ENCODE measurements around the gene CLPTM1L.

The CLPTM1L gene

DNA sequence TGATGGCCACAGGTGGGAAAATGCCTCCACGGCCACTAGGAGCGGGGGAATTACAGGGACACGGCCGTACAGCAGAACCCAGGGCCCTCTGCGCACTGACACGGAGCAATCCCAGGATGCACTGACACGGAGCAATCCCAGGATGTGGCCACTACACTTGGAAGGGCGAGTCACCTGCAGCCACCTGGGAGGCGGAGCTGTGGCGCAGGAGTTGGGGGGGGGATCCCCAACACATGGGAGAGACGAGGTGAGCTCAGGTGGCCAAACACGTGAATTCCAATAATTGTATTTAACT is 6.8 kb downstream of the CLPTM1L start:
- Histone ChIP-seq H3K9me3 (no peaks in the 10 kb centered on the region), H3K36me3 (peaks cover 72 to 95% (median 85%) of the 10 kb centered on the region in 3 donors), H3K27me3 (no peaks in the 10 kb centered on the region), H3K4me3 (no peak overlapping the region), H3K27ac (no peak overlapping the region), H3K4me1 (peaks cover 0 to 2% (median under 1%) of the 10 kb centered on the region in 4 donors)
- intact Hi-C loops (cut with DNase I; ENCODE audit: low total_unique reads) = loop anchor here (2.0 kb wide), 1 partner anchor 47 kb away; no protein-coding TSS in a partner anchor
- no peak for DNase-seq
- TF ChIP-seq, protein P1, sequence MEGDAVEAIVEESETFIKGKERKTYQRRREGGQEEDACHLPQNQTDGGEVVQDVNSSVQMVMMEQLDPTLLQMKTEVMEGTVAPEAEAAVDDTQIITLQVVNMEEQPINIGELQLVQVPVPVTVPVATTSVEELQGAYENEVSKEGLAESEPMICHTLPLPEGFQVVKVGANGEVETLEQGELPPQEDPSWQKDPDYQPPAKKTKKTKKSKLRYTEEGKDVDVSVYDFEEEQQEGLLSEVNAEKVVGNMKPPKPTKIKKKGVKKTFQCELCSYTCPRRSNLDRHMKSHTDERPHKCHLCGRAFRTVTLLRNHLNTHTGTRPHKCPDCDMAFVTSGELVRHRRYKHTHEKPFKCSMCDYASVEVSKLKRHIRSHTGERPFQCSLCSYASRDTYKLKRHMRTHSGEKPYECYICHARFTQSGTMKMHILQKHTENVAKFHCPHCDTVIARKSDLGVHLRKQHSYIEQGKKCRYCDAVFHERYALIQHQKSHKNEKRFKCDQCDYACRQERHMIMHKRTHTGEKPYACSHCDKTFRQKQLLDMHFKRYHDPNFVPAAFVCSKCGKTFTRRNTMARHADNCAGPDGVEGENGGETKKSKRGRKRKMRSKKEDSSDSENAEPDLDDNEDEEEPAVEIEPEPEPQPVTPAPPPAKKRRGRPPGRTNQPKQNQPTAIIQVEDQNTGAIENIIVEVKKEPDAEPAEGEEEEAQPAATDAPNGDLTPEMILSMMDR (IDR thresholded peaks at IDR 0.05) = no peak

DNA sequence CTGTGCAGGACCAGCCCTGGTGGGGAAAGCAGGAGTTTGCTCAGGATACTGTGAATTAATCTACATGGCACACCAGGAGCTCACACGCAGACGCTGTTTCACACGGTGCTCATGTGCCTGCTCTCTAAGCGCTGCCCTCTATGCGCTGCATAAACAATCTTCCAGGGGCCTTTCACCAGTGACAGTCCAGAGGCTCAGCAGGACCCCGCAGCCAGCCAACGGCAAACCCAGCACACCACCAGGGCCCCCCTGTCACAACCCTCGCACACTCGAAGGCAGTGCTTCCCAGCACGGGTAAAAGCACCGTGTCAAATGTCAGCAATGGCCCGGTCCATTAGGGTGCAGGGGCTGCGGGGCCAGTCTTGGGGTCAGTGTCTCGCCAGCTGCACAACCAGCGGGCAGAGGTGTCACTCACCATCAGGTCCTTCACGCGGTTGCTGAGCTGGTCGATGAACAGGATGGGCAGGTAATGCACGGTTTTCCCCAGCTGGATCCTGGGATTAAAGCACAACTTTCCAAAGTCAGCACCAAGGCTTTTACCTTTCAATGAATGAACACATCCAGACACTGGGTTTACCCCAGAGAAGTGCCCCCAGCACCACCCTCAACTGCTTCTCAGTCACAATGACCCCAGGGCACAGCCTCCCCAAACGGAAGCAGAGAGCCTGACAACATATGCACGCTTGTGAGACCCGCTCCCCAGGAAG is 7.3 kb downstream of the CLPTM1L start:
- H3K9me3 ChIP-seq = no peaks in the 10 kb centered on the region
- intact Hi-C loops (cut with DNase I; ENCODE audit: low total_unique reads) = loop anchor here (2.0 kb wide), 1 partner anchor 47 kb away; no protein-coding TSS in a partner anchor
- TF ChIP-seq, protein P1 (IDR thresholded peaks at IDR 0.05) = no peak
- no peak overlapping the region for H3K4me3 ChIP-seq
- no peaks in the 10 kb centered on the region for H3K4me1 ChIP-seq
- H3K27me3 ChIP-seq = no peaks in the 10 kb centered on the region
- no peak overlapping the region for H3K27ac ChIP-seq
- H3K36me3 ChIP-seq = peaks cover 72 to 96% (median 87%) of the 10 kb centered on the region in 3 donors
- DNase-seq = no peak

DNA sequence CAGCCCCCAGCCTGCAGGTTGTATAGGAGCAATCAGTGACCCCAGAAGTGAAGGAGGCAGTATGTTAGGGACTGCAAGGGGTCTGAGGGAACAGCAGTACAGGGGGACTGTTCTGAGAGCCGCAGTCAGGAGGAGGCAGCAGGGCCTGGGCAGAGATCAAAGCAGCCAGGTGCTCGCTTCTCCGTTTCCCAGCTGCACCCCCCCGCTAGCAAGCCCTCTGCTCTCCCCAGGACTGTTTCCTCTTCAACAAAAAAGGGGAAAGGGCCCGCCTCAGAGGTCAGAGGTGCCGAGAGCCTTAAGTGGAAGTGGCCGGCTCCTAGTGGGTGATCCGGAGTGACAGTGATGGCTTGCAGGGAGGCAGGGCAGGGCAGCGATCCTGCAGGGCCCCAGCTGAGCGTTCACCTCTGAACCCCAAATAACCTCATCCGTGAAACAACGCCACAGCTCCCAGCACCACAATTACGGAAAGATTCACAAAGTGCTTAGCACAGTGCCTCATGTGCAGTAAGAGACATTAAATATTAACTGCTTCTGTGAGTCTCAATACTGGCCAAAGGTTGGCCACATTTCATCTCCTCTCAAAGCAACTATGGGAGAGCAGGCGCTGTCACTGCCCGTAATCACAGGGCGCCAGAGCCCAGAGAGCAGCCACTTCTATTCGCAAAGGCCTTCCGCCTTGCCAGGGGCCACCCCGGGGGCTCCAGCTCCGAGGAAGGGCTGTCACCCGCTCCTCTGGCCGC is 8.0 kb downstream of the CLPTM1L start:
- no peak for DNase-seq
- H3K36me3 ChIP-seq = peaks cover 72 to 96% (median 94%) of the 10 kb centered on the region in 3 donors

DNA sequence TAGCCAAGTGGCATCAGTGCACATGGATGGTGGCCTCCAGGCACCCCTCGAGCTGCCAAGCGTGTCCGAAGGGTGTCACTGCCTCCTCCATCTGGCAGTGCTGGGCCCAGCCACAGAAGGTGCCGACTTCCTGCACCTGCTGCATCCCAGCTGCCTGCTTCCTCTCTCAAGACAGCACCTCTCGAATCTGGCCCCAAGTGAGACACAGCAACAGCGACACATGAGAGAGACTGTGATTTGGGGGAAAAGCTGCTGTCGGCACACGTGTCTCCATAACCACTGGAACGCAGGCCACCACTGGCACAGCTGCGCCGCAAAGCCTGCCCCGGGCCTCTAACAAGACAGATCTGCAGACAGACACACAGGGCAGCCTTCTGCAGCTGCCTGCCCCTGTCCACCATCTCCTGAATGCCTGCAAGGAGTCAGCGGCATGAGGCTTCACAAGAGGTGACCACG is 8.8 kb downstream of the CLPTM1L start:
- intact Hi-C loops (cut with DNase I; ENCODE audit: low total_unique reads) = no loop called here
- Histone ChIP-seq H3K9me3 (no peaks in the 10 kb centered on the region), H3K4me3 (no peak overlapping the region), H3K4me1 (peaks cover 0 to 1% (median 0%) of the 10 kb centered on the region in 4 donors), H3K27ac (no peak overlapping the region), H3K36me3 (peaks cover 73 to 96% (median 96%) of the 10 kb centered on the region in 3 donors), H3K27me3 (no peaks in the 10 kb centered on the region)
- TF ChIP-seq, protein P1 (IDR thresholded peaks at IDR 0.05) = no peak
- DNase-seq = no peak

More for the DNA sequence above, 8.0 kb downstream of the CLPTM1L start:
- no peaks in the 10 kb centered on the region for H3K27me3 ChIP-seq
- no peak overlapping the region for H3K27ac ChIP-seq
- TF ChIP-seq, protein P1 (IDR thresholded peaks at IDR 0.05) = no peak
- H3K4me1 ChIP-seq = no peaks in the 10 kb centered on the region
- H3K4me3 ChIP-seq = no peak overlapping the region
- no peaks in the 10 kb centered on the region for H3K9me3 ChIP-seq
- intact Hi-C loops (cut with DNase I; ENCODE audit: low total_unique reads) = no loop called here

DNA sequence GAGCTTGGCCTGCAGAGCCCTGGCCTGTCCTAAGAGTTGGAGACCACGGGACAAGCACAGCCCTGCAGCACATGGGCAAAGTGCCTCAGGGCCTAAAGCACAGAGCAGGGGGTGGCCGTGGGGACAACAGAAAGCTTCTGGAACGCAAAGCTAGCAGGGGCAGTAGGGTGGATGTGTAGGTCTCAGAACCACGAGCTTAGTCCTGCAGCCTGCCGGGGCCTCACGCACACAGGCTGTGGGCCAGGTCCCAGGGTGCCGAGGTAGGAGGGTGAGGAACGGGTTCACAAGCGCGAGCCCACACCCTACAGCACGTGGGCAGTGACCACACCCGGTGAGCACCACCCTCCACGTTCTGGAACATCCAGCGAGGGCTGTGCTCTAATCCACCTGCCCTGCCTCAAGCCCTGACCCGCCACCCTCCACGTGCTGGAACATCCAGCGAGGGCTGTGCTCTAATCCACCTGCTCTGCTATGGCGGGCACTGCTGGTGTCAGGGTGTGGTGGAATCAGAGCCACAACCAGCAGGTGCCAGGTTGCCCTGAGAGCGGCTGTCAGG is 9.3 kb downstream of the CLPTM1L start:
- peaks cover 0 to 6% (median 0%) of the 10 kb centered on the region in 4 donors for H3K4me1 ChIP-seq
- DNase-seq = no peak
- H3K27me3 ChIP-seq = no peaks in the 10 kb centered on the region
- intact Hi-C loops (cut with DNase I; ENCODE audit: low total_unique reads) = no loop called here
- TF ChIP-seq, protein P1 (IDR thresholded peaks at IDR 0.05) = no peak
- H3K27ac ChIP-seq = no peak overlapping the region
- no peaks in the 10 kb centered on the region for H3K9me3 ChIP-seq
- H3K36me3 ChIP-seq = peaks cover 75 to 96% (median 96%) of the 10 kb centered on the region in 3 donors
- H3K4me3 ChIP-seq = no peak overlapping the region
